WERI-Rb-1 (cell line): ENCODE results near the gene GPAT3.

Source experiments
- DNase-seq: peaks from one replicate; pipeline ENCODE4 v3.0.0-alpha.2; 2020
- H3K27ac ChIP-seq: fragments of 250-450 bp; sonication (Bioruptor Pico); 2 replicates; pipeline ENCODE4 v1.5.1; 2020; ENCODE audit warnings: mild to moderate bottlenecking, moderate library complexity
- H3K27me3 ChIP-seq: fragments of 250-450 bp; sonication (Bioruptor Pico); 2 replicates; pipeline ENCODE4 v1.5.1; 2021; ENCODE audit warnings: mild to moderate bottlenecking, low read depth, moderate library complexity; ENCODE audit not compliant: insufficient read depth, severe bottlenecking
- H3K36me3 ChIP-seq: fragments of 250-450 bp; sonication (Bioruptor Pico); 2 replicates; pipeline ENCODE4 v1.5.1; 2020; ENCODE audit warnings: mild to moderate bottlenecking, moderate library complexity
- H3K4me3 ChIP-seq: 2 replicates; pipeline ENCODE4 v1.5.1; 2011; ENCODE audit warnings: low read depth, mild to moderate bottlenecking, control low read depth, low read length
- H3K9me3 ChIP-seq: fragments of 250-450 bp; sonication (Bioruptor Pico); 2 replicates; pipeline ENCODE4 v1.5.1; 2021; ENCODE audit warnings: mild to moderate bottlenecking, moderate library complexity; ENCODE audit not compliant: severe bottlenecking
- TF ChIP-seq, protein P1 (sequence below): IDR thresholded peaks from 2 replicates; pipeline ENCODE4 v1.5.1; 2011; ENCODE audit warnings: low read depth, mild to moderate bottlenecking, control low read depth, inconsistent platforms, low read length

GPAT3 gene

DNA sequence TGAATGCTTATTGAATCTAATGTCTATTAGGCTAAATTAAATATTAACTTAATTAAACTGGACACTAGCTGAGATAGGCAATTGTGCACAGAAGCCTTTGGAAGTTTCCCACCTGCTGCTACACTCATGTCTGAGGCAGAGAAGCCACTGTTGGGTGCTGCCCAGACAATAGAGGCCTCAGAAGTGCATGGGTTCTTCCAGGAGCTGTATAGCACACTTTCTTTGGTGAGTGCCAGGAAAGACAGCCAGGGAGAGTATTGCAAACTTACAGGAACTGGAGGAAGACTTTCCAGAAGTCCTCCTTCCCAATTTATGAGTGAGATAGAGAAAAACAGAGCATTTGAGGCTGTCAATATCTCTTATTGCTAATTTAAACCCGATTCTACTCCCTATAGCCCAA, 89.9 kb downstream of the GPAT3 start:
- Histone ChIP-seq H3K27me3 (no peaks in the 10 kb centered on the region), H3K9me3 (peaks cover 9% of the 10 kb centered on the region), H3K36me3 (no peaks in the 10 kb centered on the region), H3K27ac (no peak overlapping the region), H3K4me3 (no peak overlapping the region)
- TF ChIP-seq, protein P1, sequence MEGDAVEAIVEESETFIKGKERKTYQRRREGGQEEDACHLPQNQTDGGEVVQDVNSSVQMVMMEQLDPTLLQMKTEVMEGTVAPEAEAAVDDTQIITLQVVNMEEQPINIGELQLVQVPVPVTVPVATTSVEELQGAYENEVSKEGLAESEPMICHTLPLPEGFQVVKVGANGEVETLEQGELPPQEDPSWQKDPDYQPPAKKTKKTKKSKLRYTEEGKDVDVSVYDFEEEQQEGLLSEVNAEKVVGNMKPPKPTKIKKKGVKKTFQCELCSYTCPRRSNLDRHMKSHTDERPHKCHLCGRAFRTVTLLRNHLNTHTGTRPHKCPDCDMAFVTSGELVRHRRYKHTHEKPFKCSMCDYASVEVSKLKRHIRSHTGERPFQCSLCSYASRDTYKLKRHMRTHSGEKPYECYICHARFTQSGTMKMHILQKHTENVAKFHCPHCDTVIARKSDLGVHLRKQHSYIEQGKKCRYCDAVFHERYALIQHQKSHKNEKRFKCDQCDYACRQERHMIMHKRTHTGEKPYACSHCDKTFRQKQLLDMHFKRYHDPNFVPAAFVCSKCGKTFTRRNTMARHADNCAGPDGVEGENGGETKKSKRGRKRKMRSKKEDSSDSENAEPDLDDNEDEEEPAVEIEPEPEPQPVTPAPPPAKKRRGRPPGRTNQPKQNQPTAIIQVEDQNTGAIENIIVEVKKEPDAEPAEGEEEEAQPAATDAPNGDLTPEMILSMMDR, result no peak
- no peak for DNase-seq

DNA sequence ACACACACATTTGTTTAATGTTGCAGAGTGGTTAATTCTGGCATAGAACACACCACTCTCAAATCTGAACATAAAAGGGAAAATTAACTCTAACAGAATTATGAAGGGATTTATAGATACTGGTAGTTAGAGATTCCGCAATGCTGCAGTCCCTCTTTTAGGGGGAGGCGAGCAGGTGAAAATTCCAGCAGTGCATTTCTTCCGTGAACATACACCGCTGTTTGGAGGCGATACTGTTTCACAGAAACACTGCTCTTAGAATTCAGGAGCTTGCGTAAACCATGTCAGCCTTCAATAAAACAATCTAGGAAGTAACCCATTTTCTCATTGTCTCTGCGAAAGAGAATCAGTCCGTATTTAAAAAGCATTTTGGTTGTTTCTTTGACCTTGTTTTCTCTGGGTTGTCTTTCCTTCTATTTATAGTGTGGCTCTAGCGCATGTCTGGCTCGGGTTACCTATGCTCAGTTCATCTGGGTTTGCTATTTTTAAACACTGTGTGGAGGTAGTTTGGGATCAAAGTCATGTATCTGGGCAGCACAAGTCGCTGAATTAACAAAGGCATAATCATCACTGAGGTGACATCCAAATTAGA, 90.4 kb downstream of the GPAT3 start:
- Histone ChIP-seq H3K36me3 (no peaks in the 10 kb centered on the region), H3K27ac (no peak overlapping the region), H3K9me3 (peaks cover 9% of the 10 kb centered on the region), H3K4me3 (no peak overlapping the region), H3K27me3 (no peaks in the 10 kb centered on the region)
- DNase-seq, result no peak
- TF ChIP-seq, protein P1, result no peak

DNA sequence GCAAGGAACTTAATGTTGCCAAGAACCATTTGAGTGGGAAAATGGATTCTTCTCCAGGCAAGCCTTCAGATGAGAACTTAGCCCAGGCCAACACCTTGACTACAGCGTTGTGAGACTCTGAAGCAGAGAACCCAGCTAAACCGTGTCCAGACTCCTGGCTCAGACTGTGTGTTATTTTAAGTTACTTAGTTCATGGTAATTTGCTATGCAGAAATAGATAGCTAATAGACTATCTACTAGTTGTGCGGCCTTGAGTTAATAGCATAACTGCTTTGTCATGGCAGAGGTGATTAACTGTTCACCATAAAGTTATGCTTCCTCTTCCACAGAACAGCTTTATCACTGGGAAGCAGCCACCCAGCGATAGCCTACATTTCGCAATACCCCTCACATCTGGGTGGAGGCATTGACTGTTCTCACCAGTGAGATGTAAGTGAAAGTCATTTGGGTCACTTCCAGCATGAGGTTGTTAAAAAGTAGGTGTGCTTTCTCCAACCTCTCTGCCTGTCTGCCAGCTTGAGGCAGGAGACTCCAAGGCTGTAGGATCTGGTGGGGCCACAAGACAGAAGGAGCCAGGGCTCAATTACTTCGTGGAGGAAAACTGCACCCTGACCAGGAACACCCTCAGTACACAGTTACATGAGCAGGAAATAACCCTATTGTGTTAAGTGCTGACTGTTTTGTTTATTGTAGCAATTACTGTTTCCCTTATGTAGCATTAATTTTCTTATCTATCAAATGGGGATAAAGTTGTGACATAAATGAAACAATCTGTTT, 94.2 kb downstream of the GPAT3 start:
- DNase-seq, result no peak

DNA sequence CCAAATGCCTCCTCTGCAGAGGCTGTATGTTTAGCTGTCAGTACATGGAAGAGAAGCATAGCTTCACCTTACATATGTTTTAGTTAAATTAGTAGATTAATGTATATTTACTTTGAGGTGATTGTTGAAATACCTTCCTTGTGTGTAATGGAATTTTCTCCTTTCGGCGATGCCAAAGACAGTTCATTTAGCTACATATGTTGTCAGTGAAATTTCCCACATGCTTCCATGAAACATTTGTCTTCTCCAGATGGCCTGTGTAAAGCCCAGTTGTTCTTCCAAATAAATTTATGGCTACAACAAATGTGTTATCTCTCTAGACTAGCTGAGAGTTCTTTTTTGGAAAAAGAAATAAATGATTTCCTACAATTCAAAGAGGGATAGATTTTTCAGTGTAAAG, 95.2 kb downstream of the GPAT3 start:
- Histone ChIP-seq H3K27me3 (no peaks in the 10 kb centered on the region), H3K9me3 (no peaks in the 10 kb centered on the region), H3K4me3 (no peak overlapping the region), H3K36me3 (no peaks in the 10 kb centered on the region), H3K27ac (no peak overlapping the region)
- TF ChIP-seq, protein P1, result no peak
- DNase-seq, result no peak

More for the DNA sequence above, 94.2 kb downstream of the GPAT3 start:
- no peaks in the 10 kb centered on the region for H3K9me3 ChIP-seq
- no peaks in the 10 kb centered on the region for H3K27me3 ChIP-seq
- TF ChIP-seq, protein P1, result no peak
- no peak overlapping the region for H3K27ac ChIP-seq
- no peaks in the 10 kb centered on the region for H3K36me3 ChIP-seq
- no peak overlapping the region for H3K4me3 ChIP-seq

DNA sequence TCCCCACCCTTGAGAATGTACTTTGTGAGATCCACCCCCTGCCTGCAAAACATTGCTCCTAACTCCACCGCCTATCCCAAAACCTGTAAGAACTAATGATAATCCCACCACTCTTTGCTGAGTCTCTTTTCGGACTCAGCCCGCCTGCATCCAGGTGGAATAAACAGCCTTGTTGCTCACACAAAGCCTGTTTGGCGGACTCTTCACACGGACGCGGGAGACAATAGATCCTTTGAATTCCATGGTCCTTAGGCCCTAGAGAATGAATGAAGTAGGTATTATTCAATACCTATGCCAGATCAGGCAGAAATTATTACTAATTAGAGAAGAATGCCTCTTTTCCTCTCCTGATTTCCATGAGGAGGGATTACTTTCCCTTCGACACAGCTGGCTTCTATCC, 101.0 kb downstream of the GPAT3 start:
- no peaks in the 10 kb centered on the region for H3K36me3 ChIP-seq
- DNase-seq, result no peak
- H3K4me3 ChIP-seq, result no peak overlapping the region
- TF ChIP-seq, protein P1, result no peak
- H3K9me3 ChIP-seq, result no peaks in the 10 kb centered on the region
- H3K27me3 ChIP-seq, result peaks cover 6% of the 10 kb centered on the region
- no peak overlapping the region for H3K27ac ChIP-seq
